GM19043 (cell line): ENCODE results near the gene DSCAML1.

ENCODE experiments used
- ATAC-seq: cut with Tn5 transposase; IDR thresholded peaks from one replicate; pipeline ENCODE4 v1.9.1; 2021; ENCODE audit warnings: low read depth; ENCODE audit not compliant: unreplicated experiment

The DSCAML1 gene

DNA sequence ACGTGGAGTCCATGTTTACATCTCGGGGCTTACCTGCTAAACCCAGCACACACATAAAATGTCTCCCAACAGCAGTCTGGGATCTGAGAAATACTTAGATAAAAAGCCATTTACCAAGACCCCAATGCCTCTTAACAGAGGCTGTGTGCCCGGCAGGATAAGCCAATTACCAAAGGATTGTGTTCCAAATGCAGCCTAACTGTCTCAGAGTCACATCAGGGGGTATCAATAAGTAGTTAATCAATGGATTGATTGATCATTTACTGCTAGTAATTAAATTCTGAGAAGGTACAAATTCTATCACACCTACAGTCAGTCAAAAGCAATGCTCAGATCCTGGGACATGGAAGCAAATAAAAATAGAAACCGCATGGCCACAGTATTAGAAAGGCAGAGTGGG is 125.6 kb downstream of the DSCAML1 start:
- no peak for ATAC-seq

- no peak for ATAC-seq
Measured at GRCh38 chr11:117670924-117671323, 126.1 kb downstream of the DSCAML1 start.

- ATAC-seq = no peak
Measured at GRCh38 chr11:117670443-117670842, 126.6 kb downstream of the DSCAML1 start.

DNA sequence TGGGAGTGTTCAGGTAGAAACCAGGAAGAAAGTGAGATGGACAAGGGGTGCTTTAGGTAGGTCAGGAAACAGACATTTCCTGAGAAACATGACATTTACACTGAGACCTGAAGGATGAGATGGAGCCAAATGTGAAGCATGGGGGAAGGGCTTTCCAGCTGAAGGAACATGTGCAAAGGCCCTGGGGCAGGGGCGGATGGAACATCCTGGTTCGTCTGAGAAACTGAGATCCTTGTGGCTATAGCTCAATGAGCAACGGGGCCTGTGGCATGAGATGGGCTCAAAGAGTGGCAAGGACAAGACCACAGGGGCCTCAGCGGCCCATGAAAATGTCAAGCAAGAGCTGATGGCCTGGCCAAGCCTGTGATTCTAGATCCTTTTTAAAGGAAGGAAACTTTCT is 127.4 kb downstream of the DSCAML1 start:
- ATAC-seq = no peak

- no peak for ATAC-seq
Measured at GRCh38 chr11:117669062-117669461, 128.0 kb downstream of the DSCAML1 start.

- ATAC-seq = no peak
Measured at GRCh38 chr11:117668321-117668751, 128.7 kb downstream of the DSCAML1 start.

- ATAC-seq = no peak
Measured at GRCh38 chr11:117664897-117665296, 132.1 kb downstream of the DSCAML1 start.

- ATAC-seq = no peak
Measured at GRCh38 chr11:117663821-117664220, 133.2 kb downstream of the DSCAML1 start.

- no peak for ATAC-seq
Measured at GRCh38 chr11:117663414-117663813, 133.6 kb downstream of the DSCAML1 start.

DNA sequence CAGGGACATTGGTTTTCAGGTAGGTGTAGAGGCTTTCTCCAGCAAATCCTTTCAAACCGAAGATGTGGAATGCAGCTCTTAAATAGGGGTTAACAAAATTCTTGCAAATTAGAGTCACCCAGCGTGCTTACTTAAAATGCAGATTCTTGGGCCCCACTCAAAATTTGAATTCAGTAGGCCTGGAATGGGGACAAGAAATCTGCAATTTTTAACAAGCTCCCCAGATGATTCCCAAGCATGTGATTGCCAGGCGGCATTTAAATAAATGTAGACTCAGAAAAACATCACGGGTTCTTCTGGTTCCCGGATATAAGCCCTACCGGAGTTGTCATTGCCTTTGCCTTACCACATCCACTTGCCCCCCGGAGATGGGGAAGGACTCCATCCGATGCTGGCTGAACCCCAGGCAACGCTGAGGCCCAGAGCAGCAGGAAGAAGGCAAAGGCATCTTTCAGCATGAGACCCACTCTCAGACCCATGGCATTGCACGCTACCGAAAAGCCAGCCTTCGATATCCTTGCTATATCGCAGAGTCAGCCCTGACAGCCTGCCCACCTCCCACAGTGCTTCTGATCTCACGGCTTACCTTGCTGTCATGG is 134.2 kb downstream of the DSCAML1 start:
- ATAC-seq = no peak

DNA sequence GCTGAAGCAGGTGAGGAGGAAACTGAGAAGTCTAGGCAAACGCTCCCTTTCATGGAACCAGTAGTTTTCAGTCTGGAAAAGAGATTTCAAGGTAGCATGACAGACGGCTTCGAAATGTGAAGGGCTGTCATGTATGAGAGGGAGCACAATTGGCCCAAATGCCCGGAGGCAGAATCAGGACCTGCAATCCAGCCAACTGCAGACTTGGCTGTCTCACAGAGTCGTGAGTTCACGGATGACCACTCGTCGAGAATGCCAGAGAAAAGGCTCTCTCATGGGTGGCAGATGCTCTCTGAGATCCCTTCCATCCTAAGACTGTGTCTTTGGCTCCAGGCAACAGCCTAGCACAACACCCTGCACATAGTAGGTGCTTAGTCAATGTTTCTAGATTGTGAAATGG is 134.8 kb downstream of the DSCAML1 start:
- ATAC-seq = no peak

DNA sequence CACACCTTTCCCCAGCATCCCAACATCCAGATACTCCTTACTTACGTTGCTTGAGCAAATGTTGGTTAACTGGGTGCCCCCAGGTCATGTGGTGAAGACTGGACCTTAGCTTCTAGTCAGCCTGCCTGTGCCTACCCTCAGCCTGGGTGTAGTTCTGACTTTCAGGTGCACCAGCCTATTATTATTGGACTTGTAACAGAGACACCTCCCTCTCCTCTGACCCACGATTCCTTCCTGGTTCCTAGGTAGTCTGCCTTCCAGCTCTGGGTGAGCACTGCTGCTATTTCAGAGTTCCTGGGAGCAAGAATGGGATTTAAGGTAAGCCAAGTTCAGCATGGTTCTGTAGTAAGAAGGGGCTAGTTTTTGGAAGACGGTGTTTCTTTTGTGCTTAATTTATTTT is 138.2 kb downstream of the DSCAML1 start:
- ATAC-seq = no peak

- ATAC-seq = no peak
Measured at GRCh38 chr11:117657794-117658193, 139.2 kb downstream of the DSCAML1 start.

DNA sequence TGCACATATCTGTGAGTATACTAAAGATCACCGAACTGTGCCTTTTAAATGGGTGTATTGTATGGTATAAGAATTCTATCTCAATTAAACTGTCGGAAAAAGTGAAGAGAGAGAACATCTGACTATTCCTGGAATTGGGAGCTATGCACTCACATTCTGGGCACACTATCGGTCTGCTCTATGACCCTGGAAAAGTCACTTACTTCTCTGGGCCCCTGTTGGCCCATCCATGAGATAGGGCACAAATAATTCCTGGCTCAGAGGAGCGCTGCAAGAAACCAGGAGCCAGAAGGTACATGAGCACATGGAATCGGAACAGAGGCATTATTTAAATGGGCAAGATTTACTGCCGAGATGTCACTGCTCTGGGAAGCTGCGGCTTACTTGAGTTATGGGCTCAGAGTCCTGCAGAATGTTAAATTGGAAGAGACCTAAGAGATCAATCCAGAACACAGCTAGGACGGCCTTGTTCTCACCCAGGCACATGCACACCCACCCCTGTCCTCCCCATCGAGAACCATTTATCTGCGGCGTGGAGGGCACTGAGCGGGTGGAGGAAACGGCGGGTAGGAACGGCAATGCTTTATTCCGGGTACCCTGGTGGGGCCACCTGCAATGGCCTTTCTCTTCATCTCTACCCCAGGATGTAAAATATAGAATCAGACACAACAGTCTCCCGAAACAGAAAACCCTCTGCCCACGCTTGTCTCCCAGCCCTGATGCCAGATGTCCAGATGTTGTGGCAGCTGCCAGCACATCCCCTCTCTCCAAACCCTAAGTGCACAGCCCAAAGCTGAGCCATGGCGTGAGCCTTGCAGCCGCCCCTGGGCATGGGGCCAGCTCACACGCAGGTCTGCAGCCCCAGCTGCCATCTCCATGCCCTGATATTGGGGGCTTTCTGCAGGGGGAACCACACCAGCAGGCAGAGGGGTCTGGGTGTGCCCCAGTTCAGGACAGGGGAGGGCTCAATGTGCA is 142.4 kb downstream of the DSCAML1 start:
- no peak for ATAC-seq

- no peak for ATAC-seq
Measured at GRCh38 chr11:117652521-117652920, 144.5 kb downstream of the DSCAML1 start.

DNA sequence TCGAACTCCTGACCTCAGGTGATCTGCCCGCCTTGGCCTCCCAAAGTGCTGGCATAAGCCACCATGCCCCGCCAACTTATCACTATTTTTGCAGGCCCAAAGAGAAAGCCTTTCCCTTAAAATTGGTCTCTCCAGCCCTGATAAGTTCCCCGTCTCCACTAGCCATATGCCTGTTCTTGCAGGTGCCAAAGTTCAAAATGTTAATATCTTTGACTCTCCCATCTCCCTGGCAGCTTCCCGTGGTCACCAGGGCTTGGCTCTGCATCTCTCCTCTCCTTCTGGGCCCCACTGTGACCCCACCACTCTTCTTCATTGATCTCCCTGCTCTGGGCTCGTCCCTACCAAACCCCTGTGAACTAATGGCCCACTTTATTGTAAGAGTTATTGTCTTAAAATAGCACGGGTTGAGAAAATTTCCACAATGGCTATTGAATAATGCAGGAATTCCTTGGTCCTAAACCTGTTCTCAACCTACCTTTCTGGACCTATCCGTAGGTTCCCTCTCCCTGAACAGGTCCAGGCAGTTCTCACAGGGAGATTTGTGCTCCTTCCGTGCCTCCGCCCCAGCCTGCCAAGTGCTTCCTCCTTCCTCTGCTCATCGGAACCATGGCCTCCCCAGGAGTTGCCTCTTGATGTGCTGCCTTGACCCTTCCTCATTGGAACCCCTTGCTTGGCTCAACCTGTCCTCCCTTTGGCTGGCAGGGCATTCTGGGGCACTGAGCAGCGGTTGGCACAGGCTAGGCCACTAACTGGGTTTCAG is 147.5 kb downstream of the DSCAML1 start:
- no peak for ATAC-seq

DNA sequence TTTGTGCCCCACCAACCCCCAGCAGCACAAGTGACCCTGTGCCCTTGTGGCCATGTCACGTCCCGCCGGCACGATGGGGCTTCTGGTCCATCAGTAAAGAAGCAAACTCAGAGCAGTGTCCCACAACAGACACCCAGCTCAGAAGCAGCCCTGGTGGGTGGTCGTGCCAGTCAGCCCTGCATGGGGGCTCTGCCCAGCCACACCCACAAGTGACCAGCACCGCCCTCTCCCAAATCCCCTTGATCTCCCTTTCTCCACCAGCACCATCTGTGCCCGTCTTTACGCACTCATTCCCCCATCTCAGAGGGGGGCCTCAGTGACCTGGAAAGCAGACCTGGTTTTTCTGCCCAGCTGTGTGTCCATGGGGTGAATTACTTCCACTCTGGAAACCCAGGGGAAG is 149.1 kb downstream of the DSCAML1 start:
- ATAC-seq = no peak

DNA sequence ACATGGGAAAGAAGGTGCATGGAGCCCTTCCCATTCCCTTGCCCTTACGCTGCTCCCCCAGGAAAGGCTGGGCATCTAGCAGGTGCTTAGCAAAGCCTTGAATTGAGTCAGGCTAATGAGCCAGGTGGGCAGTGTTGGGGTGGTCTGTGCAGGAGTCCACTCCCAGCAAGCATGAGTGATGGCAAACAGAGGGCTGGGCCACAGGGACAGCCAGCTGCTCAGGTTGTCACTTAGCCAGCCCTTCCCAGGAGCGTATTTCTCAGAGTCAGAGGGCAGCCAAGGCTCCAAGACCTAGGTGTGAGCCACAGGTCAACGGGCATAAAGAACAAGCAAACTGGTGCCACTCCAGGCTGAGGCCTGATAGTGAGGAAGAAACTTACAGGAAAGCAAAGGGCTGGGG is 149.8 kb downstream of the DSCAML1 start:
- no peak for ATAC-seq

DNA sequence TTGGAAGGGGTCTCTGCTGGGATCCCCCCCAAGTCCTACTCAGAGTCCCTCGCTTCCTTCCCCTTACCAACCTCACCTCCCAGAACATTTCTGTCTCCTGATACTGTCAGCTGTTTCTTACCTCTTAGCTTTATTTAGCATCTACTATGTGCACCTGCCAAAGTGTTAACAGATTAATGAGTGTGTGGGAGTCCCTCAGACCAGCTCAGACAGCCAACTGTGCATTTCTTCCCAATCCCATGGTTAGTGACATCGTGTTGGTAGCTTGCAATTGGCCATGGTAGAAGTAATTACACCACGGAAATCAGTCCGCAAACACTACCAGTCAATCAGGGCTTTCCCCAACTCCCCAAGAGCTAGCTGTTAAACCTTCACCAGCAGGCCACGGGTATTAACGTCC is 150.6 kb downstream of the DSCAML1 start:
- ATAC-seq = no peak

DNA sequence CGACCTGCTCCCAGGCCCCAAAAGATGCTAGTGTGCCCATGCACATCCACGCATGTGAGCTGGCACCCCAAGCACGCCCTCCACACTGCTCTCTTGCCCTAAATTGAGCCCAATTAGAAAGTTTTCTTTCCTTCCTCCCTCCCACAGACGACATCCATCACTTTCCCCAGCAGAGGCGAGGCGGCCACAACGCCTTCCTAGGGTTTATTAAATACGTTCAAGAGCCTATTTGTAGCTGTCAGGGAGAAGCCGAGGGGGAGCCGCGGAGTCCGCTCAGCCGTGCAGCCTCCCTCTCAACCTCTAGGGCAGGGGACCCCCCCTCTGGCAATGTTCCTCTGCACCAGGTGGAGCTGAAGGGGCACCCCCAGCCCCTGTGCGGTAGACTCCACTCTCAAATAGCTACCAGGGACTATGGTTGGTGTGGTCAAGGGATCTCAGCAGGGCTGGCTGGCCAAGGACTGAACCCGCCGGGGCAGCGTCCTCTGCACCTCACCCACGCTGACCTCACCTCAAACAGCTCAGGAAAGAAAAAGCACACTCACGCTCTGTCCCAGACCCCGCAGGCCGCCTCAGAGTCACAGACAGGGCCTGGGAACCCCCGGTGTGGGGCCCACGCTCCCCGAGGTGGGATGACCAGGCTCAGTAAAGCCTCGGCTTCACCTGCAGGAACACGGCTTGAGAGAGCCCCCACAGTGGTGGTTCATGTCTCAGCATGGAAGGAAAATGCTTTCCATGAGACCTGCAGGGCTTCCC is 152.4 kb downstream of the DSCAML1 start:
- ATAC-seq = no peak
